Urothelium cell line (cell line): ENCODE data around the gene WHAMM.
"Not testable (repeated sequence)": the region's sequence is repeated elsewhere in the genome, so short reads cannot be mapped to it uniquely, and the experiment has no call there.

Experiments
- DNase-seq: peaks from one replicate; pipeline ENCODE4 v3.0.0; 2011; ENCODE audit warnings: low spot score, mixed read lengths
- FAIRE-seq: peaks from 2 replicates; lab custom pipeline; 2011; peaks lifted over from hg19 to GRCh38; lab: Jason Lieb, UNC

WHAMM gene

DNA sequence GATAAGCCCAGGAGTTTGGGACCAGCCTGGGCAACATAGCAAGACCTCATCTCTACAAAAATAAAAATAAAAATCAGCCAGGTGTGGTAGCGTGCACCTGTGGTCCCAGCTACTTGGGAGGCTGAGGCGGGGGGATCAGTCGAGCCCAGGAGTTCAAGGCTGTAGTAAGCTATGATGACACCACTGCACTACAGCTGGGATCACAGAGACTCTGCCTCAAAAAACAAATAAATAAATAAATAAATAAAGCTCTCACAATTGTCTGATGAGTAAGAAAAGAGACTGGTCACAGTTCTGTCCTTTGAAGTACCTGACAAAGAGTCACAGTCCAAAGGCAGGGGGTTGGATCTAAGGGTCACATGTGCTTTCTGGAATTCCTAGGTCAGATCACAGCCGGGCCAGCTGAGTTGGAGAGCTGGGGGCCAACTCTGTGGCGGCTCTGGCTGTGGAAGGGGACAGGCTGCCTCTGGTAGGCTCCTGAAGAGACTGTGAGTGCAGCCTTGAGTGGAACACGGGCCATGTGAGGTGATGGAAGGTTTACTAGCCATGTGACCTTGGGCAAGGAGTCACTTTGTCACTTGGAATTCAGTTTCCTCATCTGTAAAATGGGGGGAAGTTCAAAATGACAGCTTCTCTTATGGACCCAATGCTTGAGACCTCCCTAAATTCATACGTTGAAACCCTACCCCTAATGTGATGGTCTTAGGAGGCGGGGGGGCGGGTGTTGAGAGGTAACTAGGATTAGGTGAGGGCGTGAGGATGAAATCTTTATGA, 47.2 kb downstream of the WHAMM start:
- no peak for DNase-seq

DNA sequence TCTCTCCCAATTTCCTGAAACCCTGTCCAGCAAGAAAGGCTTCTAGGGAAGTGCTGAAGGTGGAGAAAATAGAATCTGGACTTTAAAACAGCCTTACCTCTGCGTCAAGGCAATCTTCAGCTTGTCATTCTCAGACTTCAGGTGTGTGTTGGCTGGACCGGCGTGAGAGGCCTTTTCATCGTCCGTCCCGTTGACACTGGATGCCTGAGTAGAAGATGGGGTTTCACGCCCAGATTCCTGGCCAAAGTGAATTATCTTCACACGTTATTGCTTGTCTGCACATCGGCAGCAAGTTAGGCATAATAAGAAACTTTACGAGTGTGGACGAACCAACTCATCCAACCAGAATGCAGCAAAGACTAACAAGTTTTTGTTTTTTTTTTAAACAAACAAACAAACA, 49.5 kb downstream of the WHAMM start:
- DNase-seq (no peak), FAIRE-seq (no peak)

More for the DNA sequence above, 47.2 kb downstream of the WHAMM start:
- FAIRE-seq: no peak

DNA sequence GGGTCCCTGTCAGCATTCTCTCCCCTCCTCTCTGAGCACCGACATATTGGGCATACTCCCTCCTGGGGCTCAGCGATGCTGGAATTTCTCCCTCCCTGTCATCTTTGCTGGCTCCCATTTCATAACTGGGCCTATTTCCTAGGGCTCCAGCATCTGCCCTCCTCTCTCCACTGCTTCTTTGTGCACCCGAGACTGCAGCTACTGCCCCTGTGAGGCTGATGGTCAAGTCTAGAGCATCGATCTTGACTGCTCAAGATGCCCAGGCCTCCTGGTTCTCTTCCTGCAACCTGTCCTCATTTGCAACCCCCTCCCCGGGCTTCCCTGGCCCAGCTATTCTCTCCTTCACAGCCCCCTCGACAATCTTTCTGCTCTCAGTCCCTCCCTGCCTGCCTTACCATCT, 53.5 kb downstream of the WHAMM start:
- FAIRE-seq: no peak
- no peak for DNase-seq

DNA sequence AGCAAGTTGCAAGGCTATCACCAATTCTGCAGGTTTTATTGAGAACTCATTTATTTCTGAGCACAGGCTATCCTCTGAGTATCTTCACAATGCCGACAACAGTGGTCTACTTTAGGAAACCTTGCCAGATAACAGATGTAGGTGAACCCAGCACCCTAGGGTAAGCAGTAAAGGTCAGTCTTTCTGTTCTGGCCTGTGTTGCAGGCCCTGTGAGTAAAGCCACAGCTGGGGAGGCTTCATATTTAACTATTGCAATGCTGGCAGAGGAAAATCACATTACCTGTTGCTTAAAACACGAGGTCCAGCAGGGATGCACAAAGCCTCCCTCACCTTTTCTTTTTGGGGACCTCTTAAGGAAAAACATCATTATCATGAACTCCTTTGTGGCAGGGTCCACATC, 55.5 kb downstream of the WHAMM start:
- DNase-seq (no peak), FAIRE-seq (no peak)

DNA sequence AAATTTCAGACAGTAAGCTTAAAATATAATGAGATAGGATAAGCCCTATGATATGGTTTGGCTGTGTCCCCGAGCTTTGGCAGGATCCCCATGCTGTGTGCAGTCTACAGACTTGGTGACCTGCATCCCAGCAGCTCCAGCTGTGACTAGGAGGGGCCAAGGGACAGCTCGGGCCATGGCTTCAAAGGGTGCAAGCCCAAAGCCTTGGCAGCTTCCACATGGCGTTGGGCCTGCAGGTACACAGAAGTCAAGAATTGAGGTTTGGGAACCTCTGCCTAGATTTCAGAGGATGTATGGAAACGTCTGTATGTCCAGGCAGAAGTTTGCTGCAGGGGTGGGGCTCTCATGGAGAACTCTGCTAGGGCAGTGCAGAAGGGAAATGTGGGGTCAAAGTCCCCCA, 56.2 kb downstream of the WHAMM start:
- not testable (repeated sequence) for DNase-seq, FAIRE-seq

DNA sequence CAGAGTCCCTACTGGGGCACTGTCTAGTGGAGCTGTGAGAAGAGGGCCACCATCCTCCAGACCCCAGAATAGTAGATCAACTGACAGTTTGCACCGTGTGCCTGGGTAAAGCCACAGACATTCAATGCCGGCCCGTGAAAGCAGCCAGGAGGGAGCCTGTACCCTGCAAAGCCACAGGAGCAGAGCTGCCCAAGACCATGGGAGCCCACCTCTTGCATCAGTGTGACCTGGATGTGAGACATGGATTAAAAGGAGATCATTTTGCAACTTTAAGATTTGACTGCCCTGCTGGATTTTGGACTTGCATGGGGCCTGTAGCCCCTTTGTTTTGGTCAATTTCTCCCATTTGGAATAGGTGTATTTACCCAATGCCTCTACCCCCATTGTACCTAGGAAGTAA, 56.6 kb downstream of the WHAMM start:
- not testable (repeated sequence) for FAIRE-seq

DNA sequence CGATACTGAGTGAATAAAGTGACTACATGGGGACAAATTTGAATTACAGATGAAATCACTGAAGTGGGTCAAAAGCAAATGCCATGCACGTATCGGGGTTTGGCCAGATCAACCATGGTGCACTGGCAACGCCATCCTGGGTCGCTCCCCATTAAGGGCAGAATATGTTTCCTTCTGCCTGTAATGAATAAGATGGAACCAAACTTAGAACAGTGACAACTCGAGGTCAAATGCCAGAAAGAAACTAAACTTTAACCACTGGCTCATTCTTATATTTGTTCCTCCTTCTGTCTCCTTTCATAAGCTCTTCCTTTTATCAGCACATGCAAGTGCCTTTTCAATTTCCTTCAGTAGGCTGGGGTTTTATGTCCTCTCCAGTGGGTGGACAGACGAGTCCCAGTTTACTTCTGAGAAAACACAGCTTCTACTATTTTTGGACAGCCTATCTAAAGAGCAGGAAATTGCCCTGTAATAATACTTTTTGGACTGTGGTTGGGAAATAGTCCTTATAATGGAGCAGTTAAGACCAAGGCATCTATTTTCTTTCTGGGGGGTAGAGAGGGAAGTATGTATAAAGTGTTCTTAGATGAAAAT, 61.4 kb downstream of the WHAMM start:
- FAIRE-seq: no peak
- DNase-seq: no peak

More for the DNA sequence above, 56.6 kb downstream of the WHAMM start:
- not testable (repeated sequence) for DNase-seq

DNA sequence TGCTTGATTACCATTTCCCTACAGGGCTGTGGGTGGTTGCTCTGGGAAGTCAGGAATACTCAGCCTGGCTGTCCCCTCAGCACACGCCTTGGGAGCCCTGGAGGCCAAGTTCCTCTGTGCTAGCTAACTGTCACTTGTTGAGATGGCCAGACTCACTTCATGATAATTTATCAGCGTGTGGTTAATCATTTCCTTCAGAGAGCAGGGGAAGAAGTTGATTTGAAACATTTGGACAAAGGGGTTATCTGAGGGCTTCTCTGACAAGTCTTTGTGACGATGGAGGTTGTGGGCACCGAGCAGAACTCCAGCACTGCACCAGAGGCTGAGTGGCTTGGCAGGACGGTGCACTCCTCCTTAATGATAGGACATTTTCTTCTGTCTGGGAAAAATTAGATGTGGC, 61.9 kb downstream of the WHAMM start:
- FAIRE-seq (no peak), DNase-seq (no peak)

DNA sequence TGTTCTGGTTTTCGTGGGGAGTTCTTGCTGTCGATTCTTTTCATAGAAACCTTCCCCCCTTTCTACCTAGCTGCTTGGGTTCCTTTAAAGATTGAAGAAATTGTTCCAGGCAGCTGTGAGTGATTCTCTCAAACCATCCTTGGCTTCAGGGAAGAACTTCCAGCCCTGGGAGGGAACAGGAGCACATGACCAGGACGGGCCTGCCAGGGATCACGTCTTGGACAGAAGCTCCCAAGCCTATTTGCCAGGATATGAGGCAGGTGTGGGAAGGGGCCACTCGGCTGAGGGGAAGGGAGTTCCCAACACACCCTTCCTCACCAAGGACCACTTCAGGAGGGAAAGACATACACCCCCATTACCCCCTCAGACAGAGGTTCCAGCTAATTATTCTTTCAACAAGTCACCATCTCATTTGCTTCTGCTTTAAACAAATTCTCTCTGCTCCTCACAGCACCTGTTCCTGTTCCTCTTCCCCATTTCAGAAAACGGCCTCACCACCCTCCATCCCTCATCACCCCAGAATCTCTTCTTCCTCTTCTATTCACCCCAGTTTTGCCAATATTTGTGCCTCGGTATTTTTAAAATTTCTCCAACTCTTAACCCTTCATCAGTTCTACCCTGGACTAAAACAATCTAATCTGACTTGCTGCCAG, 62.5 kb downstream of the WHAMM start:
- FAIRE-seq: no peak
- DNase-seq: no peak

DNA sequence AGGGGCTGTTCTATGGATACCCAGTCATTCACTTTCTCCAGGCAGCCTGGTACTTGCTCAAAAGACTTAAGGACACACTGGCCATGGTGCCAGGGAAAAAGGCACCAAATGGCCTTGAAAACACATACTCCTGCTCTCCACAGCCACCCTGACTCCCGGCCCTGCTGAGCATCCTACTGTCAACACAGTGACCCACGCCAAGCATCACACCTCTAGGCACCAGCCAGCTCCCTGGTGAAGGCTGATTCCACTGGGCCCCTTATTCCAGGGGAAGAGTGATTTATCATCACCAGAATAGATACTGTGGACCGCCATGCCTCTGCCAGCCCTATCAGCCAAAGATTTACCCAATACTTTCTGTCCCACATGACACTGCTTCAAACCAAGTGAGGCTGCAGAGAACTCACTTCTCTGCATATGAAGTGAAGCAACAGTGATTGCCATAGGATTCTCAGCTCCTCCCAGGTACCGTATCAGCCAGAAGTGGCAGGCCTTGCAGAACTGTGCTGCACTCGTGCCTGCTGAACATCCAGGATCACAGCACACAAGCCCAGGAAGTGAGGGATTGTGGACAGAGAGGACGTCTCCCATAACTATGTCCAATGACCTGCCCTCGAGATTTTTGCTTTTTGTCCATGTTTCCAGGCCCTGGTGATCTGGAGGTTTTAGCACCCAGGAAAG, 63.7 kb downstream of the WHAMM start:
- DNase-seq (no peak), FAIRE-seq (no peak)

DNA sequence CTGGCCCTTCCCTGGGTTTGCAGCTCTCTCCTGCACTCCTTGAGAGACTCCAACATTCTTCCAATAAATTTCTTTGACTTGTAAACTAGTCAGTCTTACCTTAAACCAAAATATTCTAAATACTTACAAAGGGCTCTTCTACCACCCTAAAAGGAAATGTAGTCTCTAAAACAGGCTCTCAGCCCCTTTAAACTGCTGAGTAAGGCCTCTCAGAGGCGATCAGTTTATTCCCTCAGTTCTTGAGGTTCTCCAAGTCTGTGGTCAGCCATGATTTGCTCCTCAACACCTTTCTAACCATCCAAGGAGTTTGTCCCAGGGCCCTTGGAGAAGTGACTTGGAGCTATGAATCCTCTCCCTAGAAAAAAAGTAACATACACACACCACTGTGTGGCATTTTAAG, 64.8 kb downstream of the WHAMM start:
- no peak for FAIRE-seq

DNA sequence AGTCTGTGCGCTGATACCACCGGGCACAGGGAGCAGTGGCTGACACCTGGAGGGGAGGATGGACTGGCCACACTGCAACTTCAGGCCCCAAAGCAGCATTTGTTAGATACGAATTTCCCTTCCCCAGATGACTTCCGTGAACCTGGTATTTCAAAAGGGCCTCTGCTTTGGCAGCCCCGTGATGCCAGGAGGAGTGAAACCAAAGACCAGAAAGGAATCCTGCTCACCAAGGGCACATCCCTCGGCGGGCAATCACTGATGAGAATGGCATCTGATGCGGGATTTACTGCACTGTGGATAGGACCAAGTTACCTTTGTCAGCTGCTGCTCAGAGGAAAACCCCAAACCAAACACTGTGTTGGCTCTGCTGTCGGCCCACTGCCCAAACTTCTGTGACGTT, 65.5 kb downstream of the WHAMM start:
- FAIRE-seq (no peak), DNase-seq (no peak)

More for the DNA sequence above, 64.8 kb downstream of the WHAMM start:
- DNase-seq: no peak

DNA sequence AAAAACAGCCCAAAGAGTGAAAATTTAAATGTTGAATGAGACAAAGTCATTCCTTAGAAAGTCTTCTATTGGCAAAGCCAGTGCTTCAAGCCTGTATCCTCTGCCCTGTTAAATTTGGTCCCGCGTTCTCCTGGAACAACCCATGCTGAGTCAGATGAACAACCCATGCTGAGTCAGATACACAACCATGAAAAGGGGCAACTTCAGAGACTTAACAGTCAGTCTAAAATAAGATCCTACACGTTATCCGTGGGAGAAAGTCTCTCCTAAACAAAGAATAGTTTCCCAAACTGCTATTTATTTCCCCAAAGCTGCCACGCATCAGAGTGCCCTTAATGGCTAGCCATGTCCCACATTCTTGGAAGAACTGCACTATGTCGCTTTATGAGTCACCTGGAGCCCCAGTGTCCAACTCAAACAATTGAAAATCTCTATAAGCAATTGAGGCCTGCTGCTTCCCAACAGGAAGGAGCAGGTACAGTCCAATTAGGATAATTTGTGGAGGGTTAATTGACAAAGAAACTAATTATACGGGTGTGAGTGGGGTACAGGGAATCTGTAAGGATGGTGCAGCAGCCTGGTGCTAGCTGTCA, 66.1 kb downstream of the WHAMM start:
- FAIRE-seq (no peak), DNase-seq (no peak)

DNA sequence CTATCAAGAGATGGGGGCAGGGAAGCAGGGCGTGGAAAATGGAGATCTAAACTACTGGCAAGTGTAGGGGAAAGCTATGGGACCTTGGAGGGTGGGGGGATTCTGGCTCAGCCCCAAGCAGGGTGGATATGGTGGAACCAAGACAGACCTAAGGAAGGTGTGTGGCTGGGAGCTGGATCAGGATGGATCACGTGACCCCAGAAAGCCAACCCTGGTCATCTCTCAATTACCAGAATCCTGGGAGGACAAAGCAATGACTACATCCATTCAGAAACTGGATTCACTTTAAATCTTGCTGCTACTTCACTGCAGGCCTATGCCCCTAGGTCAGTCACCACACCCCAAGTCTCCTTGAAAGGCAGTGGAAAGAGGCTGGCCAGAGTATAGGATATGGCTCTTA, 68.4 kb downstream of the WHAMM start:
- DNase-seq (no peak), FAIRE-seq (no peak)

DNA sequence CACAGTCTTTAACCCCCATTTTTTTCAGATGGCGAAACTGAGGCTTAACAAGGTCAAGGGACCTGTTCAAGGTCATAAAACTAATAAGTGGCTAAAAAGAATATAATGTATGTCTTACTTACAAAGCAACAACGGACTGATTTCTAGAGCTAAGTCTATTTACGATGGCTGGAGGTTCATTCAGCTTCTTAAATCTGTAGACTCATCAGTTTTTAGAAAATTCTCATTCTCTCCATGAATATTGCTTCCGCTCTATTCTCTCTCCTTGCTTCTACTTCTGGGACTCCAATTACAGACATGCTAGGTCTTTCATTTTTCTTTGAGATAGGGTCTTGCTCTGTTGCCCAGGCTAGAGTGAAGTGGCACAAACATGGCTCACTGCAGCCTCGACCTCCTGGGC, 68.9 kb downstream of the WHAMM start:
- FAIRE-seq: no peak
- no peak for DNase-seq

DNA sequence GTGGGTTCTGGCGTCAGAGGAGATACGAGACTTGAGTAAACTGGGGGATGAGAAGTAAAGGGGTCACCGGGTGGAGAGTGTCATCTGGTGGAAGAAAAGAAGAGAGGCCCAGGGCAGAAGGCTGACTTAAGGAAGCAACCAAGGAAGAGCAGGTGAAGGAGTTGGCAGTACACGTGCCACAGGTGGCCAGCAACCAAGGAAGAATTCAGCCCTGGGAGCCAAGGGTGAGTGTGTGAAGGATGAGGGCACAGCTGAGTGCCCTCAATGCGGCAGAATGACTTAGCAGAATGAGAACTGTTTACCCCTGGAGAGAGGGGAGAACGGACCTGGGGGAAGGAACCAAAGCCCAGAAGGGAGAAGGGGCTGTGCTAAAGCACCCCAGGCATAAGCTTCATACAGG, 71.3 kb downstream of the WHAMM start:
- DNase-seq: no peak

DNA sequence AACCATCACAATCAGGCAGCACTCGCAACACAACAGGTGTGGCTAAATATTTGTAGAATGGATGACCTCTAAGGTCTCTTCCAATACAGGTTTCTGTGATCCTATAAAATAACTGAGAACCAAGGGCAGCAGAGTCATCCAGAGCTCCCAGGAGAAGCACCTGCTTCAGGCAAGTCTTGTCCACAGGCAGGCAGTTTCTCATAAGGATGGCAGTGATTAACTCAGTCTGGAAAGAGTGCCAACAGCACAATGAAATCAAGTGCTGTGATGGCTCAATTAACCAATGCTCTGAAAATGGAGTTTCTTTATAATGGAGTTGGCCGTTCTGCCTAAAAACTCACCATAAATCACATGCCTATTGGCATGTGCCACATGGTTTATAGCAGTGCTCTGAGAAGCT, 72.3 kb downstream of the WHAMM start:
- DNase-seq (no peak), FAIRE-seq (no peak)

More for the DNA sequence above, 71.3 kb downstream of the WHAMM start:
- FAIRE-seq: no peak

DNA sequence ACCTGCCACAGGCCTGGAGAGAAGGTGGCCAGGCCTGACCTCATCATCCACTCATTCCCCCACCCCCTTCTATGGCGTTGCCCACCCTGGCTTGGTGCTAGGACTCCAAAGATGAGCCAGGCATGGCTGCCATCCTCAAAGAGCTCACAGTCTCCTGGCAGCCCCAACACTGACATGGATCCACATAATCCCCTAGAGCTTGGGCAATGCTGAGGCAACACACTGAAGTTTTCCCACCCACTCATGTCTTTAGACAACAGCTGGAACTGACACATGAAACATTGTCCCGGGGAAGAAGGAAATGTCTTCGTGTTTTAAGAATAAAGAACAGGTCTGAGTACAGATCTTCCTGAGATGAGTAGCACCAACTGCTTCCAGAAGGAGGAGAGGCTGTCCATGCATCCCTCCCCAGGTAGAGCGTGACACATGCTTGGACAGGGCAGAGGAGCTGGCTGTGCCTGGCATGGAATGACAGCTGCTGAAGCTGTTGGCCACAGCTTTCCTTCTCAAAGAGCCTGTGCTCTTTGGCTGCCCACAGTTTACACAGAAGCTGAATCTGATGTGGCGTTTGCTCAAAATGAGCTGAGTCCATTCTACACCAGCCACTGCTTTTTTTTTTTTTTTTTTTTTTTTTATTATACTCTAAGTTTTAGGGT, 73.0 kb downstream of the WHAMM start:
- no peak for DNase-seq
- no peak for FAIRE-seq
